Smooth muscle cell (in vitro differentiated cells): ENCODE measurements around the gene RAB33B. TPM values are rescaled to one million over a fixed set of nuclear protein-coding genes. Genes with fewer than 3 reads are reported as not detected.

Experiments
- DNase-seq: peaks from one replicate; lab custom pipeline; 2025; ENCODE audit not compliant: unreplicated experiment; lab: John Stamatoyannopoulos, UW
- H2AFZ ChIP-seq: fragments of 200-600 bp; sonication (generic); 2 replicates; pipeline ENCODE4 v1.6.0; 2016; ENCODE audit warnings: antibody characterized with exemption, low read depth, mild to moderate bottlenecking
- H3F3A ChIP-seq: fragments of 200-600 bp; sonication (generic); 2 replicates; pipeline ENCODE4 v1.6.0; 2017; ENCODE audit warnings: antibody characterized with exemption, low read depth
- H3K27ac ChIP-seq: fragments of 200-600 bp; sonication (generic); 2 replicates; pipeline ENCODE4 v1.5.1; 2016; ENCODE audit warnings: low read depth, mild to moderate bottlenecking
- H3K27me3 ChIP-seq: fragments of 200-600 bp; sonication (generic); 2 replicates; pipeline ENCODE4 v1.6.1; 2016; ENCODE audit warnings: low read depth, mild to moderate bottlenecking
- H3K36me3 ChIP-seq: fragments of 200-600 bp; sonication (generic); 2 replicates; pipeline ENCODE4 v1.5.1; 2016; ENCODE audit warnings: low read depth
- H3K4me1 ChIP-seq: fragments of 200-600 bp; sonication (generic); 2 replicates; pipeline ENCODE4 v1.5.1; 2016; ENCODE audit warnings: low read depth
- H3K4me2 ChIP-seq: fragments of 200-600 bp; sonication (generic); 2 replicates; pipeline ENCODE4 v1.6.0; 2016; ENCODE audit warnings: mild to moderate bottlenecking
- H3K4me3 ChIP-seq: fragments of 200-600 bp; sonication (generic); 2 replicates; pipeline ENCODE4 v1.5.1; 2016; ENCODE audit warnings: mild to moderate bottlenecking
- H3K79me2 ChIP-seq: fragments of 200-600 bp; sonication (generic); 2 replicates; pipeline ENCODE4 v1.6.0; 2016; ENCODE audit warnings: low read depth, mild to moderate bottlenecking
- H3K9ac ChIP-seq: fragments of 200-600 bp; sonication (generic); 2 replicates; pipeline ENCODE4 v1.6.0; 2016; ENCODE audit warnings: low read depth
- H3K9me3 ChIP-seq: fragments of 200-600 bp; sonication (generic); replicated peaks from 2 replicates; pipeline ENCODE4 v1.5.1; 2016; ENCODE audit warnings: low read depth
- H4K20me1 ChIP-seq: fragments of 200-600 bp; sonication (generic); 2 replicates; pipeline ENCODE4 v1.6.0; 2016; ENCODE audit warnings: low read depth
- CTCF ChIP-seq: fragments of 200-600 bp; sonication (generic); IDR thresholded peaks from 2 replicates; pipeline ENCODE4 v1.5.1; 2017; ENCODE audit warnings: borderline replicate concordance, mild to moderate bottlenecking, antibody characterized with exemption; ENCODE audit not compliant: insufficient read depth, poor library complexity, severe bottlenecking
- WGBS: methylation state at CpG from one replicate; pipeline ENCODE4 v1.1.7; 2016; ENCODE audit warnings: low lambda C conversion rate; 5-methylcytosine and 5-hydroxymethylcytosine counted together
- polyA plus RNA-seq: library from polyadenylated mRNA; unstranded; fragments of >200 nt; fragmentation: Nextera tagmentation; extraction: Ambion mirVana; gene quantifications from 2 replicates; pipeline ENCODE4 v1.2.1, GENCODE V29; 2016
- total RNA-seq: library from RNA; depleted of rRNA; stranded (reverse); fragments of >200 nt; gene quantifications from 2 replicates; pipeline ENCODE4 v1.2.3, GENCODE V29; 2014

RAB33B gene
- total and polyA plus RNA-seq, 2 experiments from 2014 or later, result 6.3 to 15.8 TPM

GRCh38 chr4:139508581-139509237 is 54.8 kb downstream of the RAB33B start:
- Histone ChIP-seq H3F3A (no peaks in the 10 kb centered on the region), H3K36me3 (peaks cover 14% of the 10 kb centered on the region), H3K79me2 (no peaks in the 10 kb centered on the region), H4K20me1 (no peaks in the 10 kb centered on the region), H2AFZ (no peak overlapping the region), H3K9me3 (no peaks in the 10 kb centered on the region), H3K27ac (no peak overlapping the region), H3K4me2 (no peak overlapping the region), H3K4me3 (no peak overlapping the region), H3K9ac (no peak overlapping the region), H3K27me3 (no peaks in the 10 kb centered on the region), H3K4me1 (no peaks in the 10 kb centered on the region)
- WGBS, result 95% methylated on average over 11 of the region's 11 CpGs
- no peak for TF ChIP-seq CTCF
- no peak for DNase-seq

- H3K36me3 ChIP-seq, result peaks cover 14% of the 10 kb centered on the region
- H3K27ac ChIP-seq, result no peak overlapping the region
- no peaks in the 10 kb centered on the region for H3K9me3 ChIP-seq
- no peaks in the 10 kb centered on the region for H3K27me3 ChIP-seq
- WGBS, result 91% methylated on average over 6 of the region's 6 CpGs
- no peak overlapping the region for H3K4me3 ChIP-seq
- H3K4me1 ChIP-seq, result no peaks in the 10 kb centered on the region
- TF ChIP-seq CTCF, result no peak
- no peaks in the 10 kb centered on the region for H4K20me1 ChIP-seq
- no peak overlapping the region for H2AFZ ChIP-seq
- no peaks in the 10 kb centered on the region for H3F3A ChIP-seq
- DNase-seq, result no peak
- H3K79me2 ChIP-seq, result no peaks in the 10 kb centered on the region
- H3K9ac ChIP-seq, result no peak overlapping the region
- no peak overlapping the region for H3K4me2 ChIP-seq
These were observed 55.9 kb downstream of the RAB33B start for GRCh38 chr4:139509727-139510410.

- no peak for DNase-seq
- TF ChIP-seq CTCF, result no peak
- no peak overlapping the region for H3K27ac ChIP-seq
- H3F3A ChIP-seq, result no peaks in the 10 kb centered on the region
- H3K36me3 ChIP-seq, result peaks cover 14% of the 10 kb centered on the region
- no peaks in the 10 kb centered on the region for H3K4me1 ChIP-seq
- H3K9ac ChIP-seq, result no peak overlapping the region
- H3K27me3 ChIP-seq, result no peaks in the 10 kb centered on the region
- no peaks in the 10 kb centered on the region for H3K9me3 ChIP-seq
- H4K20me1 ChIP-seq, result no peaks in the 10 kb centered on the region
- no peak overlapping the region for H3K4me2 ChIP-seq
- 83% methylated on average over 10 of the region's 10 CpGs for WGBS
- H2AFZ ChIP-seq, result no peak overlapping the region
- H3K4me3 ChIP-seq, result no peak overlapping the region
- no peaks in the 10 kb centered on the region for H3K79me2 ChIP-seq
These were observed 57.4 kb downstream of the RAB33B start for GRCh38 chr4:139511320-139511719.
